Measurements from ENCODE around the gene FDXACB1. TPM values are rescaled to one million over a fixed set of nuclear protein-coding genes. Genes with fewer than 3 reads are reported as not detected.

Gene FDXACB1
- total RNA-seq, 1 experiment from 2014 or later, result 5.4 TPM

DNA sequence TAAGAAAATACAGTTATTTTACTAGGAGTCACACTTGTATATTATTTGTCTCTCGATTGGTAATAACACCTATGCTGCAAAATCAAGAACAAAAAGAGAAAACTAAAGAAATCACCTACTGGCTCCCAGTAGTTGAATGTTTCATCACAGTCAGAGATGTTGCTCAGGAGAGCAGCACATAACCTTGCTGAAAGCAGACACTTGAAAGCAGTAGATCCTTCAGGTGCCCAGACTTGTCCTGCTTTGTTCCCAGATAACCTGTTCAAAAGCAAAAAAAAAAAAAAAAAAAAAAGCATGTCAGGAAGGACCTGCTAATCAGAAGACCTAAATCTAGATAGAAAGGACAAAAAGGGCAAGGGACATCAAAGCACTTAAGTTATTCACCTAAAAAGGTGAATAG lies 8.9 kb downstream of the FDXACB1 start:
- H3K4me3 ChIP-seq (ENCODE audit: low read depth, low read length, poor library complexity, severe bottlenecking), result peak overlapping the region; percentile 78
- intact Hi-C loops (cut with micrococcal nuclease; ENCODE audit: unreplicated experiment), result loop anchor here (10.0 kb wide), 3 partner anchors 155 to 415 kb away; partner anchors contain the start of genes BCO2 and DLAT
- H3K27me3 ChIP-seq (replicated peaks; ENCODE audit: insufficient read depth, low read depth, low read length, poor library complexity), result no peaks in the 10 kb centered on the region
- H3K4me1 ChIP-seq (ENCODE audit: insufficient read depth, low read length, poor library complexity, severe bottlenecking), result peaks cover 7% of the 10 kb centered on the region
- no peak overlapping the region for H3K27ac ChIP-seq (ENCODE audit: low read depth, low read length, poor library complexity, severe bottlenecking)
- TF ChIP-seq, protein P1, sequence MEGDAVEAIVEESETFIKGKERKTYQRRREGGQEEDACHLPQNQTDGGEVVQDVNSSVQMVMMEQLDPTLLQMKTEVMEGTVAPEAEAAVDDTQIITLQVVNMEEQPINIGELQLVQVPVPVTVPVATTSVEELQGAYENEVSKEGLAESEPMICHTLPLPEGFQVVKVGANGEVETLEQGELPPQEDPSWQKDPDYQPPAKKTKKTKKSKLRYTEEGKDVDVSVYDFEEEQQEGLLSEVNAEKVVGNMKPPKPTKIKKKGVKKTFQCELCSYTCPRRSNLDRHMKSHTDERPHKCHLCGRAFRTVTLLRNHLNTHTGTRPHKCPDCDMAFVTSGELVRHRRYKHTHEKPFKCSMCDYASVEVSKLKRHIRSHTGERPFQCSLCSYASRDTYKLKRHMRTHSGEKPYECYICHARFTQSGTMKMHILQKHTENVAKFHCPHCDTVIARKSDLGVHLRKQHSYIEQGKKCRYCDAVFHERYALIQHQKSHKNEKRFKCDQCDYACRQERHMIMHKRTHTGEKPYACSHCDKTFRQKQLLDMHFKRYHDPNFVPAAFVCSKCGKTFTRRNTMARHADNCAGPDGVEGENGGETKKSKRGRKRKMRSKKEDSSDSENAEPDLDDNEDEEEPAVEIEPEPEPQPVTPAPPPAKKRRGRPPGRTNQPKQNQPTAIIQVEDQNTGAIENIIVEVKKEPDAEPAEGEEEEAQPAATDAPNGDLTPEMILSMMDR (conservative IDR thresholded peaks at IDR 0.05; ENCODE audit: low read depth, low read length), result no peak
- TF ChIP-seq EZH2 (IDR thresholded peaks at IDR 0.05; ENCODE audit: borderline replicate concordance, low read depth, low read length, poor library complexity, severe bottlenecking), result no peak
- ChIA-PET POLR2A (ENCODE audit: low non-redundant PET) (no interaction called here), CTCF (interaction anchor here (0.5 kb wide), 2 partner anchors 62 to 92 kb away, joined by 6 to 7 read pairs; no protein-coding TSS in a partner anchor)
- H3K9me3 ChIP-seq (ENCODE audit: low read depth, low read length, poor library complexity, severe bottlenecking), result no peaks in the 10 kb centered on the region
- BruUV-seq (replicated peaks), result no TSS peak
- no peak for DNase-seq (ENCODE audit: low spot score)
- peaks cover 30% of the 10 kb centered on the region for H3K36me3 ChIP-seq (ENCODE audit: insufficient read depth, low read length, poor library complexity, severe bottlenecking)

DNA sequence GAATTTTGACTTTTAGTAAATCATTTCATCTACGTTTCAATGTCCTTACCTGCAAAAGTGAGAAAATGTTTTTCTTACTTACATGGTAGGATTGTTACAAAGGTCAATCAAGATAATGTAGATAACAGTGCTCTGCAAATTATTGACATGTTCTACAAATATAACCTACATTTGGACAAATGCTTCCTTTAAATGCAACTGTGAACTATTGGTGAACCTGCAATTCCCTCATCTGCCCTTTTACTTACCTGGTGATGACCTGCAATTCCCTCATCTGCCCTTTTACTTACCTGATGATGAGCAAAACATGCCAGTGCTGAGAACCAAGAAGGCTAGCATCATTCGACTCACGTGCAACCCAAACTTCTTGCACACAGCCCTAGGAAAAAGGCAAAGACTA lies 18.7 kb downstream of the FDXACB1 start:
- ChIA-PET CTCF (no interaction called here), POLR2A (ENCODE audit: low non-redundant PET) (no interaction called here)
- TF ChIP-seq, protein P1 (conservative IDR thresholded peaks at IDR 0.05; ENCODE audit: low read depth, low read length), result no peak
- Histone ChIP-seq H3K36me3 (ENCODE audit: insufficient read depth, low read length, poor library complexity, severe bottlenecking) (peaks cover 40% of the 10 kb centered on the region), H3K4me1 (ENCODE audit: insufficient read depth, low read length, poor library complexity, severe bottlenecking) (no peaks in the 10 kb centered on the region), H3K4me3 (ENCODE audit: low read depth, low read length, poor library complexity, severe bottlenecking) (no peak overlapping the region), H3K9me3 (ENCODE audit: low read depth, low read length, poor library complexity, severe bottlenecking) (no peaks in the 10 kb centered on the region), H3K27ac (ENCODE audit: low read depth, low read length, poor library complexity, severe bottlenecking) (no peak overlapping the region), H3K27me3 (replicated peaks; ENCODE audit: insufficient read depth, low read depth, low read length, poor library complexity) (no peaks in the 10 kb centered on the region)
- BruUV-seq (replicated peaks), result no TSS peak
- intact Hi-C loops (cut with micrococcal nuclease; ENCODE audit: unreplicated experiment), result no loop called here
- no peak for DNase-seq (ENCODE audit: low spot score)

DNA sequence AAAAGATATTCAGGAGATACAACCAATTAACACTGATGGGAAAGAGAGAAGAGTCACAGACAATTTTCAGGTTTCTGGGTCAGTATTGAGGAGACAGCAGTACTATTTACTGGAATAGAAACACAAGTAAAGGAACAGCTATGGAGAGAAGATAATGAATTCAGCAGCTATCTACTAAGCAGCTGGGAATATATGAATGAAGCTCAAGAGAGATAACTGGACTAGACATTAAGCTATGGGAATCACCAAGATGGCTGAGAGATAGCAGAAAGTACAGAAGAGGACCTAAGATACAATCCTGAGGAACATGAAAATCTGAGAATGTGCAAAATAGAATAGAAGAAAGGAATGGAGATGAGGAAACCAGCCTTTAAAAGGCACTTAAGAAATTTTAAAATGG lies 23.5 kb downstream of the FDXACB1 start:
- POLR2A ChIA-PET (ENCODE audit: low non-redundant PET), result no interaction called here
- no peak overlapping the region for H3K4me3 ChIP-seq (ENCODE audit: low read depth, low read length, poor library complexity, severe bottlenecking)
- TF ChIP-seq EZH2 (IDR thresholded peaks at IDR 0.05; ENCODE audit: borderline replicate concordance, low read depth, low read length, poor library complexity, severe bottlenecking), result no peak
- TF ChIP-seq, protein P1 (conservative IDR thresholded peaks at IDR 0.05; ENCODE audit: low read depth, low read length), result no peak
- no peak overlapping the region for H3K27ac ChIP-seq (ENCODE audit: low read depth, low read length, poor library complexity, severe bottlenecking)
- no peaks in the 10 kb centered on the region for H3K27me3 ChIP-seq (replicated peaks; ENCODE audit: insufficient read depth, low read depth, low read length, poor library complexity)
- H3K9me3 ChIP-seq (ENCODE audit: low read depth, low read length, poor library complexity, severe bottlenecking), result no peaks in the 10 kb centered on the region
- no peaks in the 10 kb centered on the region for H3K4me1 ChIP-seq (ENCODE audit: insufficient read depth, low read length, poor library complexity, severe bottlenecking)
- H3K36me3 ChIP-seq (ENCODE audit: insufficient read depth, low read length, poor library complexity, severe bottlenecking), result peaks cover 42% of the 10 kb centered on the region
- intact Hi-C loops (cut with micrococcal nuclease; ENCODE audit: unreplicated experiment), result no loop called here
- CTCF ChIA-PET, result no interaction called here
- DNase-seq (ENCODE audit: low spot score), result no peak
- no TSS peak for BruUV-seq (replicated peaks)

Data from A673 (cell line).